Measurements from ENCODE around the gene UBE2G2. TPM values are rescaled to one million over a fixed set of nuclear protein-coding genes. Genes with fewer than 3 reads are reported as not detected.

UBE2G2 gene
- total and polyA plus RNA-seq, 2 experiments from 2014 or later, result 79.4 to 86.4 TPM

GRCh38 chr21:44829507-44830092 is 28.0 kb upstream of the UBE2G2 start:
- H3K36me3 ChIP-seq, result no peaks in the 10 kb centered on the region
- no peak for TF ChIP-seq CTCF (IDR thresholded peaks at IDR 0.05; ENCODE audit: low read depth, low read length)
- H3K27ac ChIP-seq, result no peak overlapping the region
- H3K4me3 ChIP-seq, result no peak overlapping the region
- DNase-seq (ENCODE audit: low read depth in 1 of 2, low spot score in 1 of 2), result no peak
- no peaks in the 10 kb centered on the region for H3K9me3 ChIP-seq (ENCODE audit: low read depth)
- no peaks in the 10 kb centered on the region for H3K27me3 ChIP-seq
- H3K4me1 ChIP-seq (ENCODE audit: low read depth), result no peaks in the 10 kb centered on the region

- Histone ChIP-seq H3K27me3 (no peaks in the 10 kb centered on the region), H3K4me1 (ENCODE audit: low read depth) (no peaks in the 10 kb centered on the region), H3K9me3 (ENCODE audit: low read depth) (no peaks in the 10 kb centered on the region), H3K36me3 (no peaks in the 10 kb centered on the region), H3K27ac (no peak overlapping the region), H3K4me3 (no peak overlapping the region)
- no peak for TF ChIP-seq CTCF (IDR thresholded peaks at IDR 0.05; ENCODE audit: low read depth, low read length)
- DNase-seq (ENCODE audit: low read depth in 1 of 2, low spot score in 1 of 2), result no peak
Observed at GRCh38 chr21:44828362-44829056, 26.9 kb upstream of the UBE2G2 start.

- Histone ChIP-seq H3K4me3 (no peak overlapping the region), H3K36me3 (no peaks in the 10 kb centered on the region), H3K27ac (no peak overlapping the region), H3K4me1 (ENCODE audit: low read depth) (no peaks in the 10 kb centered on the region), H3K9me3 (ENCODE audit: low read depth) (no peaks in the 10 kb centered on the region), H3K27me3 (no peaks in the 10 kb centered on the region)
- no peak for DNase-seq (ENCODE audit: low read depth in 1 of 2, low spot score in 1 of 2)
- TF ChIP-seq CTCF (IDR thresholded peaks at IDR 0.05; ENCODE audit: low read depth, low read length), result no peak
Observed at GRCh38 chr21:44823179-44823660, 21.6 kb upstream of the UBE2G2 start.

- Histone ChIP-seq H3K36me3 (no peaks in the 10 kb centered on the region), H3K9me3 (ENCODE audit: low read depth) (no peaks in the 10 kb centered on the region), H3K4me3 (no peak overlapping the region)
Observed at GRCh38 chr21:44822484-44823178, 21.0 kb upstream of the UBE2G2 start.

GRCh38 chr21:44820851-44821250 is 19.2 kb upstream of the UBE2G2 start:
- peaks cover 3% of the 10 kb centered on the region for H3K4me1 ChIP-seq (ENCODE audit: low read depth)
- no peak overlapping the region for H3K4me3 ChIP-seq
- H3K27ac ChIP-seq, result no peak overlapping the region
- no peak for DNase-seq (ENCODE audit: low read depth in 1 of 2, low spot score in 1 of 2)
- H3K27me3 ChIP-seq, result no peaks in the 10 kb centered on the region
- H3K9me3 ChIP-seq (ENCODE audit: low read depth), result no peaks in the 10 kb centered on the region
- H3K36me3 ChIP-seq, result no peaks in the 10 kb centered on the region
- TF ChIP-seq CTCF (IDR thresholded peaks at IDR 0.05; ENCODE audit: low read depth, low read length), result no peak

More at GRCh38 chr21:44822484-44823178, 21.0 kb upstream of the UBE2G2 start:
- no peak for TF ChIP-seq CTCF (IDR thresholded peaks at IDR 0.05; ENCODE audit: low read depth, low read length)
- Histone ChIP-seq H3K4me1 (ENCODE audit: low read depth) (no peaks in the 10 kb centered on the region), H3K27ac (no peak overlapping the region), H3K27me3 (no peaks in the 10 kb centered on the region)
- no peak for DNase-seq (ENCODE audit: low read depth in 1 of 2, low spot score in 1 of 2)

All from cardiac muscle cell (in vitro differentiated cells and primary cell).